ENCODE results near the gene PAFAH1B2. TPM values are rescaled to one million over a fixed set of nuclear protein-coding genes. Genes with fewer than 3 reads are reported as not detected.

Gene PAFAH1B2
- total RNA-seq, 2 donors from 2014 or later, result 114 to 115 TPM

GRCh38 chr11:117225553-117226170 lies 81.6 kb downstream of the PAFAH1B2 start:
- DNase-seq, result no peak
- no peak for TF ChIP-seq CTCF (conservative IDR thresholded peaks at IDR 0.05)
- Histone ChIP-seq H3K27me3 (ENCODE audit: control insufficient read depth, insufficient read depth, low read length, poor library complexity, severe bottlenecking) (no peaks in the 10 kb centered on the region), H3K27ac (ENCODE audit: low read depth, low read length) (no peak overlapping the region), H3K4me1 (ENCODE audit: control insufficient read depth, insufficient read depth, low read length) (peaks cover 3% of the 10 kb centered on the region), H3K4me3 (ENCODE audit: low read length) (no peak overlapping the region), H3K9ac (ENCODE audit: extremely low read depth, low read length, poor library complexity, severe bottlenecking) (no peak overlapping the region), H3K9me3 (ENCODE audit: control insufficient read depth, low read length) (no peaks in the 10 kb centered on the region), H3K36me3 (ENCODE audit: control insufficient read depth, insufficient read depth, low read length) (peaks cover 83% of the 10 kb centered on the region)
- Mint-ChIP-seq H3K9me3 (no peaks in the 10 kb centered on the region), H3K36me3 (ENCODE audit: low read depth) (peaks cover 44% of the 10 kb centered on the region), H3K27ac (no peak overlapping the region), H3K27me3 (ENCODE audit: insufficient read depth) (no peaks in the 10 kb centered on the region), H3K4me1 (peaks cover 8% of the 10 kb centered on the region), H3K4me3 (no peak overlapping the region)
- WGBS, 2 experiments (ENCODE audit: insufficient coverage in 1 of 2, insufficient read length in 1 of 2), result 92 to 95% methylated on average over 7 to 9 of the region's 9 CpGs

Other genes starting within 250 kb of the PAFAH1B2 start
- gene SIK3, start 45.9 kb upstream of the PAFAH1B2 start, total RNA-seq, result 10 to 100 TPM; 37.2 to 43.5 TPM
- gene SIDT2, start 34.5 kb downstream of the PAFAH1B2 start, total RNA-seq, result 10 to 100 TPM; 39.3 to 43.0 TPM
- 100 to 1,000 TPM; 228 to 412 TPM for gene TAGLN, start 55.1 kb downstream of the PAFAH1B2 start, total RNA-seq
- 10 to 100 TPM; 56.5 to 58.6 TPM for gene PCSK7, start 87.8 kb downstream of the PAFAH1B2 start, total RNA-seq
- 10 to 100 TPM; 46.4 to 51.1 TPM for gene RNF214, start 88.4 kb downstream of the PAFAH1B2 start, total RNA-seq
- 10 to 100 TPM; 15.0 to 15.5 TPM for gene BACE1-AS, start 147.1 kb downstream of the PAFAH1B2 start, total RNA-seq
- 10 to 100 TPM; 20.8 to 21.7 TPM for gene BACE1, start 172.0 kb downstream of the PAFAH1B2 start, total RNA-seq
- gene CEP164, start 183.6 kb downstream of the PAFAH1B2 start, total RNA-seq, result 10 to 100 TPM; 32.7 to 33.6 TPM

Data from endodermal cell (in vitro differentiated cells).